Gastroesophageal sphincter (tissue), 4 donors: ENCODE data around the gene EPHA3. TPM values are rescaled to one million over a fixed set of nuclear protein-coding genes. Genes with fewer than 3 reads are reported as not detected.

Experiments used
- ATAC-seq: fragments of 150-250 bp; one replicate; pipeline ENCODE4 v1.9.1; 2016; ENCODE audit warnings: mild to moderate bottlenecking, moderate library complexity
- H3K27ac ChIP-seq, 4 donors: fragments of 200-600 bp; sonication (generic) in 3 of 4; 1 replicate in 3 of 4; 2 replicates in 1 of 4; pipeline ENCODE4 v1.5.1; 2016 to 2019
- H3K27me3 ChIP-seq: fragments of 200-600 bp; sonication (generic); one replicate; pipeline ENCODE4 v1.5.1; 2019
- H3K36me3 ChIP-seq, 2 donors: fragments of 200-600 bp; sonication (generic); one replicate each; pipeline ENCODE4 v1.5.1; 2019; ENCODE audit warnings: control low read depth in 1 of 2
- H3K4me1 ChIP-seq, 3 donors: fragments of 200-600 bp; sonication (generic); 1 replicate in 2 of 3; 2 replicates in 1 of 3; pipeline ENCODE4 v1.5.1; 2016 to 2019; ENCODE audit warnings: control low read depth in 2 of 3
- H3K4me3 ChIP-seq, 2 donors: fragments of 200-600 bp; sonication (generic); one replicate each; pipeline ENCODE4 v1.5.1; 2019; ENCODE audit warnings: mild to moderate bottlenecking in 1 of 2, moderate library complexity in 1 of 2
- H3K9me3 ChIP-seq, 3 donors: fragments of 200-600 bp; sonication (generic); one replicate each; pipeline ENCODE4 v1.5.1; 2017 to 2019; ENCODE audit warnings: control low read depth in 2 of 3
- EP300 ChIP-seq: sonication (generic); formaldehyde crosslinking; IDR thresholded peaks from one replicate; pipeline ENCODE4 v1.6.1; 2017; ENCODE audit warnings: antibody characterized with exemption, mild to moderate bottlenecking
- POLR2A ChIP-seq, 2 donors: fragments of 450-650 bp; IDR thresholded peaks; one replicate each; pipeline ENCODE4 v1.6.1; 2017; ENCODE audit warnings: antibody characterized with exemption in 2 of 2, mild to moderate bottlenecking in 2 of 2, moderate library complexity in 1 of 2
- POLR2AphosphoS5 ChIP-seq: sonication (generic); formaldehyde crosslinking; IDR thresholded peaks from one replicate; pipeline ENCODE4 v1.6.1; 2017; ENCODE audit warnings: antibody characterized with exemption
- WGBS, 2 donors: methylation state at CpG; one replicate each; pipeline ENCODE4 v1.1.5; 2018; ENCODE audit warnings: low coverage in 1 of 2; 5-methylcytosine and 5-hydroxymethylcytosine counted together
- total RNA-seq, 4 donors: library from RNA; depleted of rRNA; stranded (reverse); fragments of >200 nt; gene quantifications; one replicate each; pipeline ENCODE4 v1.1.0, GENCODE V29; 2016
- TF ChIP-seq, protein P1 (sequence below), 4 experiments: fragments of 200-600 bp in 2 of 4; fragments of 450-650 bp in 2 of 4; sonication (generic) in 1 of 4; IDR thresholded peaks; one replicate each; pipeline ENCODE4 v1.5.1; 2017 to 2019; ENCODE audit warnings: antibody characterized with exemption in 4 of 4, mild to moderate bottlenecking in 2 of 4, moderate library complexity in 2 of 4

EPHA3 gene
- total RNA-seq, 4 donors from 2014 or later: 9.3 to 20.4 (median 15.9) TPM

DNA sequence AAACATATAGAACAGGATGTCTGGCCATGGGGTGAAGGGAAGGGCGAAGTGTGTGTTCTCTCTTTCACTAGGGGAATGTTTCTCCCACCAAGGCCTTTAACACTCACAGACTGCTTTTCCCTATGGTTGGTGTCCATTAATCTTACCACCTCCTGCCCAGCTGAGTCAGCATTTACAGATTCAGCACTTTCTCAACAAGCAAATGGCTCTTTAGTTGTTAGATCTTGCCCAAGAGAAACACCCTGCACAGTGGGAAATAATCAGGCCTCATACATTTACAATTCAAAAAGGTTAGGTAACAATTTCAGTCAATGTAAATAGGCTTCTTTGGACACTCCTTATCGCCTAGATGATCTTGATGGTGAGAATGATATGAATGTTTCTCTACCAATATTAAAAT is 418.2 kb downstream of the EPHA3 start:
- no peak for ATAC-seq

DNA sequence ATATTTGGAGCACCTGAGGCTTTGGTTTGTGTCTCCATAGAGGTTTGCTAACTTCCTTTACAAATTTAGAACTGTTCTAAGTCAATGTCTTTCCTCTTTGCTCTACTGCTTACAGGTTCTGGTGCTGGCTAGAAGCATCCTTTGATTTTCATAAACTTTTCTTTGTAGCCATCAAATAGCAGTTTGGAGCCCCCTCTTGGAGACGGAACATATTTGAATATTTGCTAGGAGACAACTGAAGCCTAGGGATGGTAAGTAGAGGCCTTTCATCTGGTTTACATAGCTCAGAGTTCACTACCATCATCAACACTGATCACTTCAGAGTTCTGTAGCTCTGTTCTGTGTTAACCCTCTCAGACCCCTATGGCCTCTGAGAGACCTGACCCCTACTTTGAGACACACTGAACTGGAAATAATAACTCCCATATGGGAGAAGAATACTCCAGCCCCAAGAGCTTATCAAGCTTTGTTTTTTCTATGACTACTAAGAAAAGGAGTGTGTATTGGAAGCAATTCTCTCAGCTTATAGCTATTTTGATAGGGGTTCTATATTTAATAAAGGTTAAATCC is 420.4 kb downstream of the EPHA3 start:
- H3K36me3 ChIP-seq: no peaks in the 10 kb centered on the region
- no peak for ATAC-seq
- H3K9me3 ChIP-seq: no peaks in the 10 kb centered on the region
- TF ChIP-seq, protein P1, sequence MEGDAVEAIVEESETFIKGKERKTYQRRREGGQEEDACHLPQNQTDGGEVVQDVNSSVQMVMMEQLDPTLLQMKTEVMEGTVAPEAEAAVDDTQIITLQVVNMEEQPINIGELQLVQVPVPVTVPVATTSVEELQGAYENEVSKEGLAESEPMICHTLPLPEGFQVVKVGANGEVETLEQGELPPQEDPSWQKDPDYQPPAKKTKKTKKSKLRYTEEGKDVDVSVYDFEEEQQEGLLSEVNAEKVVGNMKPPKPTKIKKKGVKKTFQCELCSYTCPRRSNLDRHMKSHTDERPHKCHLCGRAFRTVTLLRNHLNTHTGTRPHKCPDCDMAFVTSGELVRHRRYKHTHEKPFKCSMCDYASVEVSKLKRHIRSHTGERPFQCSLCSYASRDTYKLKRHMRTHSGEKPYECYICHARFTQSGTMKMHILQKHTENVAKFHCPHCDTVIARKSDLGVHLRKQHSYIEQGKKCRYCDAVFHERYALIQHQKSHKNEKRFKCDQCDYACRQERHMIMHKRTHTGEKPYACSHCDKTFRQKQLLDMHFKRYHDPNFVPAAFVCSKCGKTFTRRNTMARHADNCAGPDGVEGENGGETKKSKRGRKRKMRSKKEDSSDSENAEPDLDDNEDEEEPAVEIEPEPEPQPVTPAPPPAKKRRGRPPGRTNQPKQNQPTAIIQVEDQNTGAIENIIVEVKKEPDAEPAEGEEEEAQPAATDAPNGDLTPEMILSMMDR (IDR thresholded peaks at IDR 0.05): no peak
- TF ChIP-seq EP300 (no peak), POLR2A (IDR thresholded peaks at IDR 0.05) (no peak)
- no peaks in the 10 kb centered on the region for H3K4me1 ChIP-seq
- no peak overlapping the region for H3K4me3 ChIP-seq
- no peak overlapping the region for H3K27ac ChIP-seq
- 71 to 100% methylated on average over 1 of the region's 1 CpG for WGBS, 2 donors
- H3K27me3 ChIP-seq: no peaks in the 10 kb centered on the region

More for the DNA sequence above, 418.2 kb downstream of the EPHA3 start:
- TF ChIP-seq POLR2AphosphoS5 (no peak), EP300 (no peak), POLR2A (IDR thresholded peaks at IDR 0.05) (no peak)
- TF ChIP-seq, protein P1 (IDR thresholded peaks at IDR 0.05): no peak
- Histone ChIP-seq H3K36me3 (no peaks in the 10 kb centered on the region), H3K27ac (no peak overlapping the region), H3K4me3 (no peak overlapping the region), H3K27me3 (no peaks in the 10 kb centered on the region), H3K4me1 (no peaks in the 10 kb centered on the region), H3K9me3 (no peaks in the 10 kb centered on the region)
- WGBS, 2 donors: 93 to 94% methylated on average over 2 of the region's 2 CpGs
